Measurements from ENCODE around the gene PTEN. TPM values are rescaled to one million over a fixed set of nuclear protein-coding genes. Genes with fewer than 3 reads are reported as not detected.
"Not testable (repeated sequence)": the region's sequence is repeated elsewhere in the genome, so short reads cannot be mapped to it uniquely, and the experiment has no call there.

The PTEN gene
- total and polyA plus RNA-seq, 2 experiments from 2014 or later, result 30.4 to 66.1 TPM

DNA sequence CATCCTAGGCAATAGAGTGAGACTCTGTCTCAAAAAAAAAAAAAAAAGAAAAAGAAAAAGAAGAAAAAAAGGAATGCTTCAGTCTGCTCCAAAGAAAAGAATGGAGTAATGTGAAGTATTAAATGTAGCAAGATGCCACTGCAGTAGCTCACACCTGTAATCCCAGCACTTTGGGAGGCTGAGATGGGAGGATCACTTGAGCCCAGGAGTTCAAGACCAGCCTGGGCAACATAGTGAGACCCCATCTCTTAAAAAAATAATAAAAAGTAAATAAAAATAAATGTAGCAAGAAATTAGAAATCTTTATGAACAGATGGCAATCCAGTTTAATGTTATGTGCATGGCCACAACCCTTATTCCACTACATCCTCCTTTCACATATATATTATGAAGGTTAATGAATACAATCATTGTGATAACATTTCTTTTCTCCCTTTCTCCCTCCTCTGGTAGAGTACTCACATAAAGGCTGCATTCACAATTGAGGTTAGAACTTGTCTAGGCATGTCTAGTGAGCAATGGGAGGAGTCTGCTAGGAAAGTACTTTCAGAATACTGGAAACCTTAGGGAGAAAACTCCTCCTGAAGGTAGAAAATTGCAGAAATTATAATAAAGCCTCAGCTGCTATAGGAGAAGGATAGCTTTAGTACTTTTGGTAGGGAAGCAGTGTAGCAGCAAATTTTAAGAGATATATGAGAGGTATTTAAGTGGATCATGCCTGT, 20.5 kb upstream of the PTEN start:
- H3K36me3 ChIP-seq, result no peaks in the 10 kb centered on the region
- no peak overlapping the region for H3K27ac ChIP-seq
- no peak overlapping the region for H3K4me3 ChIP-seq
- H3K4me1 ChIP-seq (ENCODE audit: low read depth), result peaks cover 8% of the 10 kb centered on the region
- peak in 1 of 2 donors; percentile 74 for DNase-seq (ENCODE audit: low read depth in 1 of 2, low spot score in 1 of 2)
- H3K9me3 ChIP-seq (ENCODE audit: low read depth), result no peaks in the 10 kb centered on the region
- TF ChIP-seq, protein P1, sequence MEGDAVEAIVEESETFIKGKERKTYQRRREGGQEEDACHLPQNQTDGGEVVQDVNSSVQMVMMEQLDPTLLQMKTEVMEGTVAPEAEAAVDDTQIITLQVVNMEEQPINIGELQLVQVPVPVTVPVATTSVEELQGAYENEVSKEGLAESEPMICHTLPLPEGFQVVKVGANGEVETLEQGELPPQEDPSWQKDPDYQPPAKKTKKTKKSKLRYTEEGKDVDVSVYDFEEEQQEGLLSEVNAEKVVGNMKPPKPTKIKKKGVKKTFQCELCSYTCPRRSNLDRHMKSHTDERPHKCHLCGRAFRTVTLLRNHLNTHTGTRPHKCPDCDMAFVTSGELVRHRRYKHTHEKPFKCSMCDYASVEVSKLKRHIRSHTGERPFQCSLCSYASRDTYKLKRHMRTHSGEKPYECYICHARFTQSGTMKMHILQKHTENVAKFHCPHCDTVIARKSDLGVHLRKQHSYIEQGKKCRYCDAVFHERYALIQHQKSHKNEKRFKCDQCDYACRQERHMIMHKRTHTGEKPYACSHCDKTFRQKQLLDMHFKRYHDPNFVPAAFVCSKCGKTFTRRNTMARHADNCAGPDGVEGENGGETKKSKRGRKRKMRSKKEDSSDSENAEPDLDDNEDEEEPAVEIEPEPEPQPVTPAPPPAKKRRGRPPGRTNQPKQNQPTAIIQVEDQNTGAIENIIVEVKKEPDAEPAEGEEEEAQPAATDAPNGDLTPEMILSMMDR (IDR thresholded peaks at IDR 0.05; ENCODE audit: low read depth, low read length), result no peak
- no peaks in the 10 kb centered on the region for H3K27me3 ChIP-seq

DNA sequence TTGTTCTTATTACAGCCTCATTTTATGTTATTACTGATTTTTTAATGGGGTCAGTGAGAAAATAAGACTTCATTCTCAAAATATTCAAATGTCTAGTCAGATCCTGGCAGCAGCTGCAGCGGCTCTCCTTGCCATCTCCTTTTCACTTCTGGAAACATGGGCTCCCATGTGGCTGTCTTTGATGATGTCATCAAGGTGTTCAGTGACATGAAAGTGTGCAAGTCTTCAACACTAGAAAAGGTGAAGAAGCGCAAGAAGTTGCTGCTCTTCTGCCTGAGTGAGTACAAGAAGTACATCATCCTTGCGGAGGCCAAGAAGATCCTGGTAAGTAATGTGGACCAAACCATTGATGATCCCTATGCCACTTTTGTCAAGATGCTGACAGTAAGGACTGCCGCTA, 19.7 kb upstream of the PTEN start:
- TF ChIP-seq, protein P1 (IDR thresholded peaks at IDR 0.05; ENCODE audit: low read depth, low read length), result no peak
- Histone ChIP-seq H3K4me1 (ENCODE audit: low read depth) (peaks cover 8% of the 10 kb centered on the region), H3K27ac (no peak overlapping the region), H3K27me3 (no peaks in the 10 kb centered on the region), H3K4me3 (no peak overlapping the region), H3K36me3 (no peaks in the 10 kb centered on the region), H3K9me3 (ENCODE audit: low read depth) (no peaks in the 10 kb centered on the region)
- no peak for DNase-seq (ENCODE audit: low read depth in 1 of 2, low spot score in 1 of 2)

DNA sequence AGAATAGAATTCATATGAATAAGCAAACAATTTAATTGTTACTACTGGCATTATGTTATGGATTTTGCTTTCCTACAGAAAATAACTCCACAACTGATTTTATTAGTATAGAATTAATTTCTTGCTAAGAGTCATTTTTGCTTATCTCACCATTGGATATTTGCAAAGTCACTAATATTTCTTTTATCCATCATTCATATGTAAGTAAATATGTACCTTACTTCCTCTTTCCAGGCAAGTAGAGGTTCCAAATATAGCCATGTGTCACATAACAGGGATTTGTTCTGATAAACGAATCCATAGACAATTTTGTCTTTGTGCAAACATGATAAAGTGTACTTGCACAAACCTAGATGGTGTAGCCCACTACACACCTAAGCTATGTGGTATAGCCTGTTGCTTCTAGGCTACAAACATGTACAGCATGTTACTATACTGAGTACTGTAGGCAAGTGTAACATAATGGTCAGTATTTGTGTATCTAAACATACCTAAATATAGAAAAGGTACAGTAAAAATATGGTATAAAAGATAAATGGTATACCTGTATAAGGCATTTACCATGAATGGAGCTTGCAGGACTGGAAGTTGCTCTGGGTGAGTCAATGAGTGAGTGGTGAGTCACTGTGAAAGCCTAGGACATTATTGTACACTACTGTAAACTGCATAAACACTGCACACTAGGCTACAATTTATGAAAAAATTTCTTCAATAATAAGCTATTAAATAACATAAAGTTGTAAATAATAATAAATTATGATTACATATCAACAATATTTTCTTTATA, 18.4 kb upstream of the PTEN start:
- no peaks in the 10 kb centered on the region for H3K27me3 ChIP-seq
- no peak overlapping the region for H3K4me3 ChIP-seq
- H3K4me1 ChIP-seq (ENCODE audit: low read depth), result peaks cover 8% of the 10 kb centered on the region
- H3K9me3 ChIP-seq (ENCODE audit: low read depth), result no peaks in the 10 kb centered on the region
- H3K36me3 ChIP-seq, result no peaks in the 10 kb centered on the region
- DNase-seq (ENCODE audit: low read depth in 1 of 2, low spot score in 1 of 2), result peak in 1 of 2 donors; percentile 46
- TF ChIP-seq, protein P1 (IDR thresholded peaks at IDR 0.05; ENCODE audit: low read depth, low read length), result no peak
- H3K27ac ChIP-seq, result no peak overlapping the region

DNA sequence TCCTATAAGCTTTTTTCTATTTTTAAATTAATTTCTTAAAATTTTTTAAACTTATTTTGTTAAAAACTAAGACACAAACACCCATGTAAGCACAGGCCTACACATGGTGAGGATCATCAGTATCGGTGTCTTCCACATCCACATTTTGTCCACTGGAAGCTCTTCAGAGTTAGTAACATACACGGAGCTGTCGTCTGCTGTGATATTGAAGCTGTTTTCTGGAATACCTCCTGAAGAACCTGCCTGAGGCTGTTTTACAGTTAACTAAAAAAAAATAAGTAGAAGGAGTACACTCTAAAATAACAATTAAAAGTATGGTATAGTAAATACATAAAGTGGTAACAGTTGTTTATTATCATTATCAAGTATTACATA, 17.8 kb upstream of the PTEN start:
- Histone ChIP-seq H3K36me3 (no peaks in the 10 kb centered on the region), H3K27ac (no peak overlapping the region), H3K27me3 (no peaks in the 10 kb centered on the region), H3K4me1 (ENCODE audit: low read depth) (peaks cover 8% of the 10 kb centered on the region), H3K9me3 (ENCODE audit: low read depth) (no peaks in the 10 kb centered on the region), H3K4me3 (no peak overlapping the region)
- DNase-seq (ENCODE audit: low read depth in 1 of 2, low spot score in 1 of 2), result no peak
- TF ChIP-seq, protein P1 (IDR thresholded peaks at IDR 0.05; ENCODE audit: low read depth, low read length), result no peak

DNA sequence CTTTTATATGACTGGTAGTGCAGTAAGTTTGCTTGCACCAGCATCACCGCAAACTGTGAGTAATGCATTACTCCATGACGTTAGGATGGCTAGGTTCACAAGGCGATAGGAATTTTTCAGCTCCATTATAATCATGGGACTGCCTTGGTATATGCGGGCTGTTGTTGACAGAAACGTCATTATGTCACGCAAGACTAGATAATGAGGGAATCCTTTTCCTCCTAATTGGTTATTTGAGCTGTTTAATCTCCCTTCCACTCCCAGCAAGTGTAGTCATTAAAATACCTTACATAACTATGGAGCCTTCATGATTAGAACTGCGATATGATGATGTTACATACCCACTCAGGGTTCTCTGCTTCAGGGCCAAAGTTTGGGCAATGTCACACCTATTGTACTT, 17.4 kb upstream of the PTEN start:
- no peaks in the 10 kb centered on the region for H3K9me3 ChIP-seq (ENCODE audit: low read depth)
- H3K4me3 ChIP-seq, result no peak overlapping the region
- H3K27me3 ChIP-seq, result no peaks in the 10 kb centered on the region
- TF ChIP-seq, protein P1 (IDR thresholded peaks at IDR 0.05; ENCODE audit: low read depth, low read length), result no peak
- DNase-seq (ENCODE audit: low read depth in 1 of 2, low spot score in 1 of 2), result peak in 1 of 2 donors; percentile 86
- peaks cover 8% of the 10 kb centered on the region for H3K4me1 ChIP-seq (ENCODE audit: low read depth)
- no peak overlapping the region for H3K27ac ChIP-seq
- H3K36me3 ChIP-seq, result no peaks in the 10 kb centered on the region

DNA sequence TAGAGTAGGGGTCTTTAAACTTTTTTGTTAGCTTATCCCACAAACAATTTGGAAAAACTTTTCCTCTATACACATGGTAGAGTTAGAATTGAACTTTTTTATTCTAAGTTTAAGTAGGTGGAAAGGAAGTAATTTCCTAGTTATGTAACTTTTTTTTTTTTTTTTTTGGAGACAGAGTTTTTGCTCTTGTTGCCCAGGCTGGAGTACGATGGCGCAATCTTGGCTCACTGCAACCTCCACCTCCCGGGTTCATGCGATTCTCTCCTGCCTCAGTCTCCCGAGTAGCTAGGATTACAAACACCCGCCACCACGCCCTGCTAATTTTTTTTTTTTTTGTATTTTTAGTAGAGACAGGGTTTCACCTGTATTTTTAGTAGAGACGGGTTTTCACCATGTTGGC, 16.7 kb upstream of the PTEN start:
- H3K27ac ChIP-seq, result not testable (repeated sequence)

More for the DNA sequence above, 16.7 kb upstream of the PTEN start:
- H3K9me3 ChIP-seq (ENCODE audit: low read depth); DNase-seq (ENCODE audit: low read depth in 1 of 2, low spot score in 1 of 2); H3K36me3 ChIP-seq; H3K4me1 ChIP-seq (ENCODE audit: low read depth); H3K27me3 ChIP-seq; H3K4me3 ChIP-seq: not testable (repeated sequence)
